Vagina (tissue), 2 donors: ENCODE data around the gene POMGNT2.

Source experiments
- CTCF ChIP-seq, 3 experiments: fragments of 450-650 bp in 2 of 3; fragments of 200-600 bp in 1 of 3; sonication (generic) in 1 of 3; IDR thresholded peaks; one replicate each; pipeline ENCODE4 v1.5.1; 2017 to 2019; ENCODE audit warnings: antibody characterized with exemption in 3 of 3, mild to moderate bottlenecking in 2 of 3, moderate library complexity in 2 of 3
- POLR2A ChIP-seq, 2 donors: fragments of 450-650 bp; IDR thresholded peaks; one replicate each; pipeline ENCODE4 v1.6.1; 2017; ENCODE audit warnings: antibody characterized with exemption in 2 of 2, mild to moderate bottlenecking in 2 of 2, moderate library complexity in 2 of 2
- POLR2AphosphoS5 ChIP-seq, 2 donors: sonication (generic); formaldehyde crosslinking; IDR thresholded peaks; one replicate each; pipeline ENCODE4 v1.9.0; 2017; ENCODE audit warnings: antibody characterized with exemption in 2 of 2, mild to moderate bottlenecking in 2 of 2, low read depth in 1 of 2; ENCODE audit not compliant: insufficient read depth in 1 of 2

GRCh38 chr3:43094851-43095250 is 11.0 kb downstream of the POMGNT2 start:
- TF ChIP-seq CTCF (IDR thresholded peaks at IDR 0.05) (no peak), POLR2A (IDR thresholded peaks at IDR 0.05) (no peak), POLR2AphosphoS5 (IDR thresholded peaks at IDR 0.05; ENCODE audit: insufficient read depth in 1 of 2, low read depth in 1 of 2) (no peak)
